HEK293 (cell line): ENCODE measurements around the gene PRR18.

ENCODE experiments used
- CTCF ChIA-PET: fragments of 350-600 bp; formaldehyde crosslinking; extraction: SDS; loops from one replicate; lab custom pipeline; 2021; ENCODE audit warnings: antibody characterized with exemption; lab: Yijun Ruan, JAX
- POLR2A ChIA-PET: fragments of 300-600 bp; formaldehyde crosslinking; extraction: SDS; loops from one replicate; lab custom pipeline; 2020; ENCODE audit warnings: antibody characterized with exemption, inconsistent platforms; lab: Yijun Ruan, JAX
- H3K27ac ChIP-seq: fragments of 200-500 bp; sonication (Bioruptor generic); 2 replicates; pipeline ENCODE4 v1.5.1; 2014; ENCODE audit warnings: low read depth, low read length, control low read depth, inconsistent platforms; ENCODE audit errors: extremely low read depth
- H3K36me3 ChIP-seq, 2 experiments: fragments of 200-500 bp in 1 of 2; sonication (Bioruptor generic) in 1 of 2; 1 replicate in 1 of 2; 2 replicates in 1 of 2; pipeline ENCODE4 v1.5.1; 2014 to 2017; ENCODE audit warnings: inconsistent platforms in 2 of 2, low read length in 2 of 2; ENCODE audit not compliant: control insufficient read depth in 2 of 2, insufficient read depth in 1 of 2
- H3K4me1 ChIP-seq: fragments of 200-500 bp; sonication (Bioruptor generic); 2 replicates; pipeline ENCODE4 v1.5.1; 2014; ENCODE audit warnings: mild to moderate bottlenecking, low read length, inconsistent platforms; ENCODE audit not compliant: control insufficient read depth, insufficient read depth
- H3K4me3 ChIP-seq: 2 replicates; pipeline ENCODE4 v1.5.1; 2011; ENCODE audit warnings: low read depth, mild to moderate bottlenecking, control low read depth, low read length, moderate library complexity
- H3K9me3 ChIP-seq: fragments of 200-500 bp; sonication (Bioruptor generic); 2 replicates; pipeline ENCODE4 v1.5.1; 2014; ENCODE audit warnings: low read depth, low read length, inconsistent platforms; ENCODE audit not compliant: control insufficient read depth, insufficient read depth
- BCL11A ChIP-seq: fragments of 450-650 bp; formaldehyde crosslinking; IDR thresholded peaks from 2 replicates; pipeline ENCODE4 v1.5.1; 2016; ENCODE audit warnings: low read depth, missing biosample characterization, missing genetic modification characterization
- EGR2 ChIP-seq: fragments of 450-650 bp; formaldehyde crosslinking; IDR thresholded peaks from 2 replicates; pipeline ENCODE4 v1.5.1; 2016; ENCODE audit warnings: low read depth, missing biosample characterization, missing genetic modification characterization
- GLIS2 ChIP-seq: fragments of 450-650 bp; formaldehyde crosslinking; IDR thresholded peaks from 2 replicates; pipeline ENCODE4 v1.5.1; 2016; ENCODE audit warnings: missing biosample characterization, missing genetic modification characterization
- KLF17 ChIP-seq: fragments of 450-650 bp; formaldehyde crosslinking; IDR thresholded peaks from 2 replicates; pipeline ENCODE4 v1.5.1; 2016; ENCODE audit warnings: missing biosample characterization, missing genetic modification characterization
- KLF7 ChIP-seq: fragments of 450-650 bp; formaldehyde crosslinking; IDR thresholded peaks from 2 replicates; pipeline ENCODE4 v1.5.1; 2016; ENCODE audit warnings: missing biosample characterization, missing genetic modification characterization, borderline replicate concordance
- MZF1 ChIP-seq: fragments of 450-650 bp; formaldehyde crosslinking; IDR thresholded peaks from 2 replicates; pipeline ENCODE4 v1.5.1; 2017; ENCODE audit warnings: missing biosample characterization, missing genetic modification characterization, borderline replicate concordance
- ZFP3 ChIP-seq: fragments of 450-650 bp; formaldehyde crosslinking; IDR thresholded peaks from 2 replicates; pipeline ENCODE4 v1.5.1; 2016; ENCODE audit warnings: low read depth, missing biosample characterization, missing genetic modification characterization
- ZNF133 ChIP-seq: fragments of 450-650 bp; formaldehyde crosslinking; IDR thresholded peaks from 2 replicates; pipeline ENCODE4 v1.5.1; 2016; ENCODE audit warnings: missing biosample characterization, missing genetic modification characterization
- ZNF148 ChIP-seq: fragments of 450-650 bp; formaldehyde crosslinking; IDR thresholded peaks from 2 replicates; pipeline ENCODE4 v1.5.0; 2017; ENCODE audit warnings: missing biosample characterization, missing genetic modification characterization, borderline replicate concordance
- ZNF266 ChIP-seq: fragments of 450-650 bp; formaldehyde crosslinking; IDR thresholded peaks from 2 replicates; pipeline ENCODE4 v1.5.1; 2016; ENCODE audit warnings: missing biosample characterization, missing genetic modification characterization, low read depth
- ZNF391 ChIP-seq: fragments of 450-650 bp; formaldehyde crosslinking; IDR thresholded peaks from 2 replicates; pipeline ENCODE4 v1.5.1; 2016; ENCODE audit warnings: low read depth, missing biosample characterization, missing genetic modification characterization, borderline replicate concordance
- ZNF404 ChIP-seq: fragments of 450-650 bp; formaldehyde crosslinking; IDR thresholded peaks from 2 replicates; pipeline ENCODE4 v1.5.1; 2017; ENCODE audit warnings: missing biosample characterization, missing genetic modification characterization
- ZNF514 ChIP-seq: fragments of 450-650 bp; formaldehyde crosslinking; IDR thresholded peaks from 2 replicates; pipeline ENCODE4 v1.5.1; 2016; ENCODE audit warnings: missing biosample characterization, missing genetic modification characterization
- ZNF639 ChIP-seq: fragments of 450-650 bp; formaldehyde crosslinking; IDR thresholded peaks from 2 replicates; pipeline ENCODE4 v1.5.1; 2016; ENCODE audit warnings: missing biosample characterization, missing genetic modification characterization
- ZNF76 ChIP-seq: fragments of 450-650 bp; formaldehyde crosslinking; IDR thresholded peaks from 2 replicates; pipeline ENCODE4; 2016; ENCODE audit warnings: low read depth, missing biosample characterization, missing genetic modification characterization, borderline replicate concordance
- TF ChIP-seq, protein P1 (sequence below): fragments of 450-650 bp; formaldehyde crosslinking; IDR thresholded peaks from 2 replicates; pipeline ENCODE4 v1.5.1; 2016; ENCODE audit warnings: missing biosample characterization, missing genetic modification characterization
- TF ChIP-seq, protein P2 (sequence below): fragments of 450-650 bp; formaldehyde crosslinking; IDR thresholded peaks from 2 replicates; pipeline ENCODE4 v1.5.1; 2017; ENCODE audit warnings: missing biosample characterization, missing genetic modification characterization
- TF ChIP-seq, protein P3 (sequence below): fragments of 450-650 bp; formaldehyde crosslinking; IDR thresholded peaks from 2 replicates; pipeline ENCODE4 v1.5.1; 2017; ENCODE audit warnings: missing biosample characterization, missing genetic modification characterization
- TF ChIP-seq, protein P4 (sequence below): fragments of 450-650 bp; formaldehyde crosslinking; IDR thresholded peaks from 2 replicates; pipeline ENCODE4 v1.5.1; 2017; ENCODE audit warnings: missing biosample characterization, missing genetic modification characterization

PRR18 gene

GRCh38 chr6:166354965-166355364 lies 46.8 kb upstream of the PRR18 start:
- TF ChIP-seq ZNF148 (tag by site-specific recombination) (no peak), GLIS2 (tag by site-specific recombination) (no peak), ZNF133 (tag by site-specific recombination) (no peak), ZNF76 (tag by site-specific recombination) (no peak)
- TF ChIP-seq, protein P1, sequence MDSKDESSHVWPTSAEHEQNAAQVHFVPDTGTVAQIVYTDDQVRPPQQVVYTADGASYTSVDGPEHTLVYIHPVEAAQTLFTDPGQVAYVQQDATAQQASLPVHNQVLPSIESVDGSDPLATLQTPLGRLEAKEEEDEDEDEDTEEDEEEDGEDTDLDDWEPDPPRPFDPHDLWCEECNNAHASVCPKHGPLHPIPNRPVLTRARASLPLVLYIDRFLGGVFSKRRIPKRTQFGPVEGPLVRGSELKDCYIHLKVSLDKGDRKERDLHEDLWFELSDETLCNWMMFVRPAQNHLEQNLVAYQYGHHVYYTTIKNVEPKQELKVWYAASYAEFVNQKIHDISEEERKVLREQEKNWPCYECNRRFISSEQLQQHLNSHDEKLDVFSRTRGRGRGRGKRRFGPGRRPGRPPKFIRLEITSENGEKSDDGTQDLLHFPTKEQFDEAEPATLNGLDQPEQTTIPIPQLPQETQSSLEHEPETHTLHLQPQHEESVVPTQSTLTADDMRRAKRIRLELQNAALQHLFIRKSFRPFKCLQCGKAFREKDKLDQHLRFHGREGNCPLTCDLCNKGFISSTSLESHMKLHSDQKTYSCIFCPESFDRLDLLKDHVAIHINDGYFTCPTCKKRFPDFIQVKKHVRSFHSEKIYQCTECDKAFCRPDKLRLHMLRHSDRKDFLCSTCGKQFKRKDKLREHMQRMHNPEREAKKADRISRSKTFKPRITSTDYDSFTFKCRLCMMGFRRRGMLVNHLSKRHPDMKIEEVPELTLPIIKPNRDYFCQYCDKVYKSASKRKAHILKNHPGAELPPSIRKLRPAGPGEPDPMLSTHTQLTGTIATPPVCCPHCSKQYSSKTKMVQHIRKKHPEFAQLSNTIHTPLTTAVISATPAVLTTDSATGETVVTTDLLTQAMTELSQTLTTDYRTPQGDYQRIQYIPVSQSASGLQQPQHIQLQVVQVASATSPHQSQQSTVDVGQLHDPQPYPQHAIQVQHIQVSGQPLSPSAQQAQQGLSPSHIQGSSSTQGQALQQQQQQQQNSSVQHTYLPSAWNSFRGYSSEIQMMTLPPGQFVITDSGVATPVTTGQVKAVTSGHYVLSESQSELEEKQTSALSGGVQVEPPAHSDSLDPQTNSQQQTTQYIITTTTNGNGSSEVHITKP (tag by site-specific recombination), result no peak
- TF ChIP-seq, protein P2, sequence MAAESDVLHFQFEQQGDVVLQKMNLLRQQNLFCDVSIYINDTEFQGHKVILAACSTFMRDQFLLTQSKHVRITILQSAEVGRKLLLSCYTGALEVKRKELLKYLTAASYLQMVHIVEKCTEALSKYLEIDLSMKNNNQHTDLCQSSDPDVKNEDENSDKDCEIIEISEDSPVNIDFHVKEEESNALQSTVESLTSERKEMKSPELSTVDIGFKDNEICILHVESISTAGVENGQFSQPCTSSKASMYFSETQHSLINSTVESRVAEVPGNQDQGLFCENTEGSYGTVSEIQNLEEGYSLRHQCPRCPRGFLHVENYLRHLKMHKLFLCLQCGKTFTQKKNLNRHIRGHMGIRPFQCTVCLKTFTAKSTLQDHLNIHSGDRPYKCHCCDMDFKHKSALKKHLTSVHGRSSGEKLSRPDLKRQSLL (tag by site-specific recombination), result no peak
- ChIA-PET CTCF (interaction anchor here (0.5 to 2.0 kb wide), 4 partner anchors 27 to 77 kb away, joined by 3 to 8 read pairs (median 4); no protein-coding TSS in a partner anchor), POLR2A (no interaction called here)
- Histone ChIP-seq H3K36me3 (no peaks in the 10 kb centered on the region), H3K4me3 (no peak overlapping the region), H3K9me3 (no peaks in the 10 kb centered on the region), H3K4me1 (no peaks in the 10 kb centered on the region), H3K27ac (no peak overlapping the region)

- ChIA-PET CTCF (no interaction called here), POLR2A (interaction anchor here (0.6 kb wide), 1 partner anchor 12 kb away, joined by 3 read pairs; no protein-coding TSS in a partner anchor)
- H3K27ac ChIP-seq, result no peak overlapping the region
- no peak overlapping the region for H3K4me3 ChIP-seq
- H3K4me1 ChIP-seq, result no peaks in the 10 kb centered on the region
- H3K36me3 ChIP-seq, result no peaks in the 10 kb centered on the region
- no peaks in the 10 kb centered on the region for H3K9me3 ChIP-seq
- TF ChIP-seq ZNF639 (tag by site-specific recombination) (no peak), ZNF391 (no peak), MZF1 (tag by site-specific recombination) (no peak), ZNF404 (tag by site-specific recombination) (no peak), KLF7 (tag by site-specific recombination) (no peak), ZNF266 (tag by site-specific recombination) (no peak), BCL11A (no peak), ZNF514 (tag by site-specific recombination) (no peak), ZNF133 (tag by site-specific recombination) (no peak), KLF17 (tag by site-specific recombination) (no peak), EGR2 (tag by site-specific recombination) (no peak), ZFP3 (tag by site-specific recombination) (no peak)
- TF ChIP-seq, protein P3, sequence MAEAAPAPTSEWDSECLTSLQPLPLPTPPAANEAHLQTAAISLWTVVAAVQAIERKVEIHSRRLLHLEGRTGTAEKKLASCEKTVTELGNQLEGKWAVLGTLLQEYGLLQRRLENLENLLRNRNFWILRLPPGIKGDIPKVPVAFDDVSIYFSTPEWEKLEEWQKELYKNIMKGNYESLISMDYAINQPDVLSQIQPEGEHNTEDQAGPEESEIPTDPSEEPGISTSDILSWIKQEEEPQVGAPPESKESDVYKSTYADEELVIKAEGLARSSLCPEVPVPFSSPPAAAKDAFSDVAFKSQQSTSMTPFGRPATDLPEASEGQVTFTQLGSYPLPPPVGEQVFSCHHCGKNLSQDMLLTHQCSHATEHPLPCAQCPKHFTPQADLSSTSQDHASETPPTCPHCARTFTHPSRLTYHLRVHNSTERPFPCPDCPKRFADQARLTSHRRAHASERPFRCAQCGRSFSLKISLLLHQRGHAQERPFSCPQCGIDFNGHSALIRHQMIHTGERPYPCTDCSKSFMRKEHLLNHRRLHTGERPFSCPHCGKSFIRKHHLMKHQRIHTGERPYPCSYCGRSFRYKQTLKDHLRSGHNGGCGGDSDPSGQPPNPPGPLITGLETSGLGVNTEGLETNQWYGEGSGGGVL (tag by site-specific recombination), result no peak
- TF ChIP-seq, protein P4, sequence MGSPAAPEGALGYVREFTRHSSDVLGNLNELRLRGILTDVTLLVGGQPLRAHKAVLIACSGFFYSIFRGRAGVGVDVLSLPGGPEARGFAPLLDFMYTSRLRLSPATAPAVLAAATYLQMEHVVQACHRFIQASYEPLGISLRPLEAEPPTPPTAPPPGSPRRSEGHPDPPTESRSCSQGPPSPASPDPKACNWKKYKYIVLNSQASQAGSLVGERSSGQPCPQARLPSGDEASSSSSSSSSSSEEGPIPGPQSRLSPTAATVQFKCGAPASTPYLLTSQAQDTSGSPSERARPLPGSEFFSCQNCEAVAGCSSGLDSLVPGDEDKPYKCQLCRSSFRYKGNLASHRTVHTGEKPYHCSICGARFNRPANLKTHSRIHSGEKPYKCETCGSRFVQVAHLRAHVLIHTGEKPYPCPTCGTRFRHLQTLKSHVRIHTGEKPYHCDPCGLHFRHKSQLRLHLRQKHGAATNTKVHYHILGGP (tag by site-specific recombination), result no peak
Measured at GRCh38 chr6:166354143-166354542, 46.0 kb upstream of the PRR18 start.
